Jurkat, Clone E6-1 (cell line): ENCODE data around the gene PHF2.
"Not testable (repeated sequence)": the region's sequence is repeated elsewhere in the genome, so short reads cannot be mapped to it uniquely, and the experiment has no call there.

Experiments used
- DNase-seq: peaks from one replicate; pipeline ENCODE4 v3.0.0-alpha.2; 2011; ENCODE audit warnings: low read depth, low spot score
- H3K4me3 ChIP-seq: 2 replicates; pipeline ENCODE4 v1.5.1; 2011; ENCODE audit warnings: mild to moderate bottlenecking, low read length, control low read depth, moderate library complexity

Gene PHF2

GRCh38 chr9:93670208-93671019 lies 94.0 kb downstream of the PHF2 start:
- no peak overlapping the region for H3K4me3 ChIP-seq
- no peak for DNase-seq

- no peak for DNase-seq
- no peak overlapping the region for H3K4me3 ChIP-seq
These were observed 94.6 kb downstream of the PHF2 start for GRCh38 chr9:93671020-93671338.

GRCh38 chr9:93672330-93673020 lies 96.1 kb downstream of the PHF2 start:
- not testable (repeated sequence) for H3K4me3 ChIP-seq, DNase-seq

- DNase-seq = no peak
- no peak overlapping the region for H3K4me3 ChIP-seq
These were observed 96.8 kb downstream of the PHF2 start for GRCh38 chr9:93673021-93673838.

GRCh38 chr9:93673839-93674334 lies 97.5 kb downstream of the PHF2 start:
- DNase-seq = no peak
- no peak overlapping the region for H3K4me3 ChIP-seq

- no peak for DNase-seq
- H3K4me3 ChIP-seq = no peak overlapping the region
These were observed 98.4 kb downstream of the PHF2 start for GRCh38 chr9:93674580-93675335.

GRCh38 chr9:93675336-93676150 lies 99.2 kb downstream of the PHF2 start:
- no peak overlapping the region for H3K4me3 ChIP-seq
- no peak for DNase-seq

- no peak overlapping the region for H3K4me3 ChIP-seq
- no peak for DNase-seq
These were observed 100.1 kb downstream of the PHF2 start for GRCh38 chr9:93676310-93677047.

- no peak overlapping the region for H3K4me3 ChIP-seq
- no peak for DNase-seq
These were observed 100.7 kb downstream of the PHF2 start for GRCh38 chr9:93677048-93677571.

GRCh38 chr9:93677641-93678136 lies 101.3 kb downstream of the PHF2 start:
- DNase-seq = no peak
- no peak overlapping the region for H3K4me3 ChIP-seq

- no peak overlapping the region for H3K4me3 ChIP-seq
- no peak for DNase-seq
These were observed 102.0 kb downstream of the PHF2 start for GRCh38 chr9:93678199-93679019.

- DNase-seq = no peak
- H3K4me3 ChIP-seq = no peak overlapping the region
These were observed 103.4 kb downstream of the PHF2 start for GRCh38 chr9:93679536-93680442.

- H3K4me3 ChIP-seq = no peak overlapping the region
- DNase-seq = no peak
These were observed 104.3 kb downstream of the PHF2 start for GRCh38 chr9:93680443-93681268.

GRCh38 chr9:93681269-93682154 lies 105.1 kb downstream of the PHF2 start:
- no peak overlapping the region for H3K4me3 ChIP-seq
- no peak for DNase-seq
